HCT116 (cell line): ENCODE data around the gene DNAJB9. TPM values are rescaled to one million over a fixed set of nuclear protein-coding genes. Genes with fewer than 3 reads are reported as not detected.

Source experiments
- ATAC-seq: fragments of 200-7000 bp; cut with Tn5 transposase; 2 replicates; pipeline ENCODE4 v1.9.1; 2020; ENCODE audit warnings: mild to moderate bottlenecking, moderate library complexity
- BruUV-seq: library from RNA; stranded (reverse); fragments of 400-500 nt; replicated peaks from 2 replicates; lab custom pipeline; 2021; lab: Mats Ljungman, UMichigan
- CTCF ChIA-PET: fragments of 300-600 bp; sonication (Branson Sonifier 250); formaldehyde crosslinking; loops from one replicate; lab custom pipeline; 2021; ENCODE audit warnings: antibody characterized with exemption; lab: Charles Lee
- POLR2A ChIA-PET: fragments of 300-600, 350-600 bp; sonication (Branson Sonifier 250); formaldehyde crosslinking; loops from one replicate; lab custom pipeline; 2021; ENCODE audit warnings: antibody characterized with exemption; lab: Charles Lee
- RAD21 ChIA-PET, 2 experiments: fragments of 300-600 bp; sonication (Branson Sonifier 250); formaldehyde crosslinking; loops; one replicate each; lab custom pipeline; 2023; ENCODE audit warnings: low total read pairs in 2 of 2; ENCODE audit not compliant: uncharacterized antibody in 2 of 2, unreplicated experiment in 2 of 2, low non-redundant PET in 1 of 2; lab: Charles Lee
- DNase-seq: peaks from one replicate; pipeline ENCODE4 v3.0.0-alpha.2; 2010; ENCODE audit warnings: low read depth, low spot score
- H2AFZ ChIP-seq: fragments of 200-600 bp; shearing (Covaris generic), sonication (generic); 2 replicates; pipeline ENCODE4 v1.6.1; 2017; ENCODE audit warnings: low read depth, mixed run types, mixed read lengths, antibody characterized with exemption, low read length; ENCODE audit not compliant: poor library complexity, severe bottlenecking
- H3K27ac ChIP-seq: 2 replicates; pipeline ENCODE4 v1.5.1; 2012; ENCODE audit warnings: low read depth, low read length
- H3K27me3 ChIP-seq: fragments of 200-600 bp; sonication (generic); 2 replicates; pipeline ENCODE4 v1.6.1; 2016; ENCODE audit warnings: mixed run types, low read length, mixed read lengths; ENCODE audit not compliant: insufficient read depth
- H3K36me3 ChIP-seq, 2 experiments: fragments of 200-500 bp in 1 of 2; fragments of 200-600 bp in 1 of 2; sonication (Bioruptor generic) in 1 of 2; sonication (generic) in 1 of 2; 2 replicates each; pipeline versions ENCODE4 v1.5.1 to v1.6.1; 2014 to 2016; ENCODE audit warnings: low read length in 2 of 2, inconsistent platforms in 1 of 2, mixed read lengths in 1 of 2, mixed run types in 1 of 2; ENCODE audit not compliant: insufficient read depth in 2 of 2, control insufficient read depth in 1 of 2
- H3K4me1 ChIP-seq, 2 experiments: fragments of 200-600 bp in 1 of 2; sonication (generic) in 1 of 2; 2 replicates each; pipeline versions ENCODE4 v1.5.1 to v1.6.1; 2012 to 2017; ENCODE audit warnings: low read length in 2 of 2, inconsistent platforms in 1 of 2, mild to moderate bottlenecking in 1 of 2, mixed read lengths in 1 of 2, mixed run types in 1 of 2, moderate library complexity in 1 of 2; ENCODE audit not compliant: insufficient read depth in 2 of 2, control insufficient read depth in 1 of 2
- H3K4me2 ChIP-seq: fragments of 200-600 bp; sonication (generic); 2 replicates; pipeline ENCODE4 v1.6.1; 2017; ENCODE audit warnings: mixed run types, low read length, mixed read lengths
- H3K4me3 ChIP-seq, 2 experiments: fragments of 200-600 bp in 1 of 2; sonication (generic) in 1 of 2; replicated peaks in 1 of 2; 2 replicates each; pipeline ENCODE4 v1.5.1; 2011 to 2016; ENCODE audit warnings: low read length in 2 of 2, control low read depth in 1 of 2, low read depth in 1 of 2, mild to moderate bottlenecking in 1 of 2, mixed read lengths in 1 of 2, mixed run types in 1 of 2
- H3K79me2 ChIP-seq: fragments of 200-600 bp; sonication (generic); 2 replicates; pipeline ENCODE4 v1.6.1; 2017; ENCODE audit warnings: mild to moderate bottlenecking, mixed run types, low read length, moderate library complexity, mixed read lengths; ENCODE audit not compliant: insufficient read depth
- H3K9ac ChIP-seq: fragments of 200-600 bp; sonication (generic); 2 replicates; pipeline ENCODE4 v1.6.1; 2016; ENCODE audit warnings: low read length, mixed read lengths
- H3K9me2 ChIP-seq: fragments of 200-600 bp; sonication (generic), shearing (Covaris generic); 2 replicates; pipeline ENCODE4 v1.6.1; 2017; ENCODE audit warnings: mixed run types, mild to moderate bottlenecking, moderate library complexity; ENCODE audit not compliant: insufficient read depth
- H3K9me3 ChIP-seq, 2 experiments: fragments of 200-500 bp in 1 of 2; fragments of 200-600 bp in 1 of 2; sonication (Bioruptor generic) in 1 of 2; sonication (generic) in 1 of 2; 2 replicates each; pipeline ENCODE4 v1.6.1; 2014 to 2017; ENCODE audit warnings: low read length in 2 of 2, mixed read lengths in 2 of 2, inconsistent platforms in 1 of 2, low read depth in 1 of 2, mild to moderate bottlenecking in 1 of 2, mixed run types in 1 of 2, moderate library complexity in 1 of 2; ENCODE audit not compliant: control insufficient read depth in 1 of 2, insufficient read depth in 1 of 2
- H4K20me1 ChIP-seq: fragments of 200-600 bp; sonication (generic), shearing (Covaris generic); 2 replicates; pipeline ENCODE4 v1.6.1; 2017; ENCODE audit warnings: mixed run types, mild to moderate bottlenecking, moderate library complexity; ENCODE audit not compliant: insufficient read depth
- CBX3 ChIP-seq: IDR thresholded peaks from 2 replicates; pipeline ENCODE4 v1.6.1; 2012; ENCODE audit warnings: low read depth
- CEBPB ChIP-seq: IDR thresholded peaks from 2 replicates; pipeline ENCODE4 v1.6.1; 2012; ENCODE audit warnings: low read depth
- ELF1 ChIP-seq: IDR thresholded peaks from 2 replicates; pipeline ENCODE4 v1.6.1; 2012; ENCODE audit warnings: low read depth, borderline replicate concordance
- EZH2phosphoT487 ChIP-seq: fragments of 200-600 bp; IDR thresholded peaks from 2 replicates; pipeline ENCODE4 v1.6.1; 2018; ENCODE audit warnings: antibody characterized with exemption, borderline replicate concordance
- FOSL1 ChIP-seq: IDR thresholded peaks from 2 replicates; pipeline ENCODE4 v1.6.1; 2012; ENCODE audit warnings: low read depth
- JUND ChIP-seq: IDR thresholded peaks from 2 replicates; pipeline ENCODE4 v1.6.1; 2012
- POLR2A ChIP-seq: IDR thresholded peaks from 2 replicates; pipeline ENCODE4 v1.7.0; 2011; ENCODE audit warnings: borderline replicate concordance; ENCODE audit not compliant: insufficient read depth, insufficient read length; ENCODE audit errors: extremely low read depth
- POLR2AphosphoS5 ChIP-seq: IDR thresholded peaks from 2 replicates; pipeline ENCODE4 v1.6.1; 2011; ENCODE audit warnings: mild to moderate bottlenecking, low read depth, low read length, moderate library complexity
- RAD21 ChIP-seq: IDR thresholded peaks from 2 replicates; pipeline ENCODE4 v1.6.1; 2012; ENCODE audit warnings: low read depth, mild to moderate bottlenecking
- SRF ChIP-seq: IDR thresholded peaks from 2 replicates; pipeline ENCODE4 v1.6.1; 2012; ENCODE audit warnings: low read depth
- TCF7L2 ChIP-seq: IDR thresholded peaks from 2 replicates; pipeline ENCODE4 v1.7.0; 2011; ENCODE audit warnings: borderline replicate concordance, inconsistent platforms; ENCODE audit not compliant: insufficient read depth, insufficient read length; ENCODE audit errors: extremely low read depth
- YY1 ChIP-seq: IDR thresholded peaks from 2 replicates; pipeline ENCODE4 v1.6.1; 2011; ENCODE audit warnings: low read length, low read depth, moderate library complexity, mild to moderate bottlenecking; ENCODE audit not compliant: insufficient replicate concordance; ENCODE audit errors: extremely low read depth
- ZFX ChIP-seq: fragments of 450-650 bp; IDR thresholded peaks from 2 replicates; pipeline ENCODE4 v1.6.1; 2017
- ZNF274 ChIP-seq: fragments of 200-500 bp; sonication (Bioruptor generic); IDR thresholded peaks from 2 replicates; pipeline ENCODE4 v1.6.1; 2014; ENCODE audit warnings: mild to moderate bottlenecking, low read depth, low read length, inconsistent platforms
- intact Hi-C: fragments of 100-400 bp; cut with micrococcal nuclease; formaldehyde crosslinking; loops from 2 replicates; pipeline ENCODE4 v1.10.0; 2022
- total RNA-seq: library from RNA; stranded (reverse); gene quantifications from one replicate; pipeline ENCODE4 v1.2.1, GENCODE V29; 2021; ENCODE audit not compliant: unreplicated experiment
- TF ChIP-seq, protein P1 (sequence below): IDR thresholded peaks from 2 replicates; pipeline ENCODE4 v1.6.1; 2012; ENCODE audit warnings: low read depth
- TF ChIP-seq, protein P2 (sequence below): IDR thresholded peaks from 2 replicates; pipeline ENCODE4 v1.6.1; 2012
- TF ChIP-seq, protein P3 (sequence below): IDR thresholded peaks from 2 replicates; pipeline ENCODE4 v1.6.1; 2012
- TF ChIP-seq, protein P4 (sequence below), 3 experiments: fragments of 200-600 bp in 1 of 3; sonication (generic) in 1 of 3; IDR thresholded peaks in 2 of 3; conservative IDR thresholded peaks in 1 of 3; 2 replicates each; pipeline ENCODE4 v1.5.1; 2012 to 2017; ENCODE audit warnings: low read depth in 2 of 3, low read length in 2 of 3, antibody characterized with exemption in 1 of 3, borderline replicate concordance in 1 of 3, control low read depth in 1 of 3, mild to moderate bottlenecking in 1 of 3, mixed read lengths in 1 of 3, mixed run types in 1 of 3, moderate library complexity in 1 of 3; ENCODE audit not compliant: insufficient read depth in 1 of 3

DNAJB9 gene
- total RNA-seq, 1 experiment from 2014 or later, result 10.1 TPM

DNA sequence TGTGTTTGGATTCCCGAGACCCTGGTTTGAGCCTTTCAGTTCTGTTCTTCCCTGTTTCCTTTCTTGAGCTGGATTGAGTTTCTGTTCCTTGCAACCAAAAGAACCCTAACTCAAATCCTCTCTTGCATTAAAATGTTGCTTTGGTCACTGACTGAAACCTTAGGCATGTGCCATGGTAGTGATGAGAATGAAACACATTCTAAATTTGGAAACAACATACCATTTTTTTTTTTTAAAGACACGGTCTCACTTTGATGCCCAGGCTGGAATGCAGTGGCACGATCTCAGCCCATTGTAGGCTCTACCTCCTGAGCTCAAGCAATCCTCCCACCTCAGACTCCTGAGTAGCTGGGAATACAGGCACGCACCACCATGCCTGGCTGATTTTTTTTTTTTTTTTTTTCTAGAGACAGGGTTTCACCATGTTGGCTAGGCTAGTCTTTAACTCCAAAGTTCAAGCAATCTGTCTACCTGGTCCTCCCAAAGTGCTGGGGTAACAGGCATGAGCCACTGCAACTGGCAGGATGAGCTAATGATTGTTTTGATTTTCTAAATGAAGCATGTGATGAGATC is 8.5 kb upstream of the DNAJB9 start:
- ChIA-PET RAD21 (no interaction called here), CTCF (no interaction called here)
- H3K9me3 ChIP-seq, result no peaks in the 10 kb centered on the region; a peak in 1 of 4 replicates
- no peak overlapping the region for H2AFZ ChIP-seq
- H3K4me3 ChIP-seq, result no peak overlapping the region
- H3K36me3 ChIP-seq, result peaks cover 0 to 7% of the 10 kb centered on the region in 2 experiments; a peak in 1 of 4 replicates
- H3K79me2 ChIP-seq, result peaks cover 7% of the 10 kb centered on the region
- H3K9ac ChIP-seq, result no peak overlapping the region
- intact Hi-C loops, result no loop called here
- H3K27me3 ChIP-seq, result no peaks in the 10 kb centered on the region
- no peaks in the 10 kb centered on the region for H3K4me1 ChIP-seq
- H3K9me2 ChIP-seq, result no peaks in the 10 kb centered on the region
- H4K20me1 ChIP-seq, result no peaks in the 10 kb centered on the region
- no TSS peak for BruUV-seq
- no peak for TF ChIP-seq ZNF274
- TF ChIP-seq RAD21, result no peak
- no peak for TF ChIP-seq EZH2phosphoT487
- TF ChIP-seq SRF, result no peak
- no peak for TF ChIP-seq YY1
- no peak for TF ChIP-seq ELF1
- TF ChIP-seq, protein P1, sequence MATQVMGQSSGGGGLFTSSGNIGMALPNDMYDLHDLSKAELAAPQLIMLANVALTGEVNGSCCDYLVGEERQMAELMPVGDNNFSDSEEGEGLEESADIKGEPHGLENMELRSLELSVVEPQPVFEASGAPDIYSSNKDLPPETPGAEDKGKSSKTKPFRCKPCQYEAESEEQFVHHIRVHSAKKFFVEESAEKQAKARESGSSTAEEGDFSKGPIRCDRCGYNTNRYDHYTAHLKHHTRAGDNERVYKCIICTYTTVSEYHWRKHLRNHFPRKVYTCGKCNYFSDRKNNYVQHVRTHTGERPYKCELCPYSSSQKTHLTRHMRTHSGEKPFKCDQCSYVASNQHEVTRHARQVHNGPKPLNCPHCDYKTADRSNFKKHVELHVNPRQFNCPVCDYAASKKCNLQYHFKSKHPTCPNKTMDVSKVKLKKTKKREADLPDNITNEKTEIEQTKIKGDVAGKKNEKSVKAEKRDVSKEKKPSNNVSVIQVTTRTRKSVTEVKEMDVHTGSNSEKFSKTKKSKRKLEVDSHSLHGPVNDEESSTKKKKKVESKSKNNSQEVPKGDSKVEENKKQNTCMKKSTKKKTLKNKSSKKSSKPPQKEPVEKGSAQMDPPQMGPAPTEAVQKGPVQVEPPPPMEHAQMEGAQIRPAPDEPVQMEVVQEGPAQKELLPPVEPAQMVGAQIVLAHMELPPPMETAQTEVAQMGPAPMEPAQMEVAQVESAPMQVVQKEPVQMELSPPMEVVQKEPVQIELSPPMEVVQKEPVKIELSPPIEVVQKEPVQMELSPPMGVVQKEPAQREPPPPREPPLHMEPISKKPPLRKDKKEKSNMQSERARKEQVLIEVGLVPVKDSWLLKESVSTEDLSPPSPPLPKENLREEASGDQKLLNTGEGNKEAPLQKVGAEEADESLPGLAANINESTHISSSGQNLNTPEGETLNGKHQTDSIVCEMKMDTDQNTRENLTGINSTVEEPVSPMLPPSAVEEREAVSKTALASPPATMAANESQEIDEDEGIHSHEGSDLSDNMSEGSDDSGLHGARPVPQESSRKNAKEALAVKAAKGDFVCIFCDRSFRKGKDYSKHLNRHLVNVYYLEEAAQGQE, result no peak
- TF ChIP-seq, protein P2, sequence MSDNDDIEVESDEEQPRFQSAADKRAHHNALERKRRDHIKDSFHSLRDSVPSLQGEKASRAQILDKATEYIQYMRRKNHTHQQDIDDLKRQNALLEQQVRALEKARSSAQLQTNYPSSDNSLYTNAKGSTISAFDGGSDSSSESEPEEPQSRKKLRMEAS, result no peak
- no peak for TF ChIP-seq POLR2A
- TF ChIP-seq, protein P3, sequence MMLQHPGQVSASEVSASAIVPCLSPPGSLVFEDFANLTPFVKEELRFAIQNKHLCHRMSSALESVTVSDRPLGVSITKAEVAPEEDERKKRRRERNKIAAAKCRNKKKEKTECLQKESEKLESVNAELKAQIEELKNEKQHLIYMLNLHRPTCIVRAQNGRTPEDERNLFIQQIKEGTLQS, result no peak
- no peak for TF ChIP-seq TCF7L2
- no peak for TF ChIP-seq CBX3
- TF ChIP-seq JUND, result no peak
- no peak for TF ChIP-seq CEBPB
- TF ChIP-seq ZFX, result no peak
- TF ChIP-seq FOSL1, result no peak
- TF ChIP-seq, protein P4, sequence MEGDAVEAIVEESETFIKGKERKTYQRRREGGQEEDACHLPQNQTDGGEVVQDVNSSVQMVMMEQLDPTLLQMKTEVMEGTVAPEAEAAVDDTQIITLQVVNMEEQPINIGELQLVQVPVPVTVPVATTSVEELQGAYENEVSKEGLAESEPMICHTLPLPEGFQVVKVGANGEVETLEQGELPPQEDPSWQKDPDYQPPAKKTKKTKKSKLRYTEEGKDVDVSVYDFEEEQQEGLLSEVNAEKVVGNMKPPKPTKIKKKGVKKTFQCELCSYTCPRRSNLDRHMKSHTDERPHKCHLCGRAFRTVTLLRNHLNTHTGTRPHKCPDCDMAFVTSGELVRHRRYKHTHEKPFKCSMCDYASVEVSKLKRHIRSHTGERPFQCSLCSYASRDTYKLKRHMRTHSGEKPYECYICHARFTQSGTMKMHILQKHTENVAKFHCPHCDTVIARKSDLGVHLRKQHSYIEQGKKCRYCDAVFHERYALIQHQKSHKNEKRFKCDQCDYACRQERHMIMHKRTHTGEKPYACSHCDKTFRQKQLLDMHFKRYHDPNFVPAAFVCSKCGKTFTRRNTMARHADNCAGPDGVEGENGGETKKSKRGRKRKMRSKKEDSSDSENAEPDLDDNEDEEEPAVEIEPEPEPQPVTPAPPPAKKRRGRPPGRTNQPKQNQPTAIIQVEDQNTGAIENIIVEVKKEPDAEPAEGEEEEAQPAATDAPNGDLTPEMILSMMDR (IDR thresholded peaks at IDR 0.05 in 2 of 3, conservative IDR thresholded peaks at IDR 0.05 in 1 of 3; ENCODE audit: borderline replicate concordance in 1 of 3, insufficient read depth in 1 of 3, low read depth in 2 of 3, low read length in 2 of 3), result no peak
- TF ChIP-seq POLR2AphosphoS5, result no peak
- TF ChIP-seq, all 23 proteins: peak for 0
- Histone ChIP-seq H3K4me2 (no peak overlapping the region), H3K27ac (no peak overlapping the region)
- DNase-seq (no peak), ATAC-seq (no peak)
- POLR2A ChIA-PET, result no interaction called here
